Epithelial cell of proximal tubule (primary cell): Measurements from ENCODE around the gene TMEM179. TPM values are rescaled to one million over a fixed set of nuclear protein-coding genes. Genes with fewer than 3 reads are reported as not detected.

Source experiments
- DNase-seq: peaks from one replicate; pipeline ENCODE4 v3.0.0-alpha.2; 2011; ENCODE audit warnings: low read depth
- H3K4me3 ChIP-seq: 2 replicates; pipeline ENCODE4 v1.5.1; 2011; ENCODE audit warnings: low read depth, mild to moderate bottlenecking, low read length
- CTCF ChIP-seq: conservative IDR thresholded peaks from 2 replicates; pipeline ENCODE4 v1.5.1; 2012; ENCODE audit warnings: low read depth, mild to moderate bottlenecking, low read length
- total RNA-seq: library from RNA; depleted of rRNA; stranded (reverse); fragments of >200 nt; gene quantifications from 2 replicates; pipeline ENCODE4 v1.2.3, GENCODE V29; 2015

Gene TMEM179
- total RNA-seq, 1 donor from 2014 or later: not detected

DNA sequence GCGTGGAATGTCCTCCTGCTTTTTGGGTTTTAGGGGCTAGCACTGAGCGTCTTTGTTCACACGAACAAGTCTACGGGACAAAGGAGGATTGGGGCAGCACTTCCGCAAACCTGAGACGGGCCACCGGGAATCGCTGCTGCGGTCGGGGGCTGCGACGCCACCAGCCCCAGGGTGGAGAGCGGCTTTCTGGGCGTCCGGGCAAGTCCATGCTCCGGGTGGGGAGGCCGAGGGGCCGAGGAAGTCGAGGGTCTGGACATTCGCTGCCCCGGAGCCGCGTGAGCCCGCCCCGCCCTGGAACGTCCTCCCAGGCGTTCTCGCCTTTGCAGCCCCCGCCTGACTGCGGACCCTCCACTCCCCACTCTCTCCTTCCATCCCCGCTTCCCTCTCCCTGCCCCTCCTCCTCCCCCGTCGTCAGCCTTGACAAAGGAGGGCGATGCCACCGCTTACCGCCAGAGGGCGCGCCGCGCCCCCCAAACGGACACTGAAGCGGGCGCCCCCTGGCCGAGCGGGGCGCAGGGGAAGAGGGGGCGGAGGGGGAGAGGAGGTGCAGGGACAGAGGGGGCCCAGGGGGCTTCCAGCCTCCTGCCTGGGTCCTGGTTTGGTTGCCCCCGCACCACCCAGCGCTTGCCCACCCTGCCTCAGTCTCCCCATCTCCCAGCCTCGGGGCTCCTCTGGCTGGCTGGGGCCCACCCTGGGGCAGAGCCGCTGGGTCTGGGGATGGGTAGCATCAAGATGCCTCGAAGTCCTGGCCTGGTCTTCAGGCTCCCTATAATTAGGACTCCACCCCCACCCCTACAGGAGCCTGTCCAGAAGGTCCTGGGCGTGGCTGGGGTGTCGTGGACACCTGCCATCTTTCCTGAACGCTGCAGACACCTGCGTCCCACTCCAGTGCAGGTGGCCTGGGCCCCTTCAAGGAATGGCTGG lies 45.7 kb upstream of the TMEM179 start:
- peak; percentile 94 for TF ChIP-seq CTCF
- H3K4me3 ChIP-seq: peak overlapping the region; percentile 62
- no peak for DNase-seq

GRCh38 chr14:104647467-104648043 lies 43.0 kb upstream of the TMEM179 start:
- no peak for TF ChIP-seq CTCF
- no peak overlapping the region for H3K4me3 ChIP-seq
- no peak for DNase-seq

GRCh38 chr14:104644656-104645378 lies 40.2 kb upstream of the TMEM179 start:
- no peak for DNase-seq
- H3K4me3 ChIP-seq: no peak overlapping the region
- TF ChIP-seq CTCF: no peak

DNA sequence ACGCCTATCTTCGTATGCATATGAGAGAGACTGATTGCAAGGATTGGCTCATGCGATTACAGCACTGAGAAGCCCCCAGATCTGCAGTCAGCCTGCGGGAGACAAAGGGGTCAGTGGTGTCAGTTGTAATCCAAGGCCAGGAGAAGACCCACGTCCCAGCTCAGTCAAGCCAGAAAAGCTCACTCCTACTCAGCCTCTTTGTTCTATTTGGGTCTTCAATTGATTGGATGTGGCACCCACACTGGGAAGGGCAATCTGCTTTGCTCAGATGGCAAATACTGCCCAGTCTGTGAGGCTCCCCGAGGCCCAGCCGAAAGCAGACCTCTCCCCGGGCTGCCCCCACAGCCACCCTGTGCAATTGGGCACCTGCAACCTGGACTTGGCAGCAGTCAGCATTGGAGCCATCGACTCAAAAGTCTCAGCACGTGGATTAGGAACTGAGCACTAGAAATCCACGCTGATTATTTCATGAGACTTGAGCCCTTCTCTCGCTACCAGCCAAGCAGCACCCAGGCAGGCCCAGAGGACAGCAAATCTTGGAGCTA lies 39.6 kb upstream of the TMEM179 start:
- no peak overlapping the region for H3K4me3 ChIP-seq
- DNase-seq: no peak
- no peak for TF ChIP-seq CTCF

- no peak for TF ChIP-seq CTCF
- no peak overlapping the region for H3K4me3 ChIP-seq
- DNase-seq: no peak
Observed at GRCh38 chr14:104643306-104643705, 38.7 kb upstream of the TMEM179 start.

- no peak for TF ChIP-seq CTCF
- H3K4me3 ChIP-seq: no peak overlapping the region
- no peak for DNase-seq
Observed at GRCh38 chr14:104642540-104642868, 37.9 kb upstream of the TMEM179 start.
